Subcutaneous adipose tissue (tissue), 4 donors: ENCODE measurements around the gene RANBP9. TPM values are rescaled to one million over a fixed set of nuclear protein-coding genes. Genes with fewer than 3 reads are reported as not detected.

Source experiments
- CTCF ChIP-seq: fragments of 450-650 bp; IDR thresholded peaks from one replicate; pipeline ENCODE4 v1.5.1; 2016; ENCODE audit warnings: low read depth, mild to moderate bottlenecking, control low read depth, antibody characterized with exemption, moderate library complexity
- total RNA-seq, 4 donors: library from RNA; depleted of rRNA; stranded (reverse); fragments of >200 nt; gene quantifications; one replicate each; pipeline ENCODE4 v1.1.0, GENCODE V29; 2016

RANBP9 gene
- total RNA-seq, 4 donors from 2014 or later = 35.2 to 63.3 (median 52.1) TPM

GRCh38 chr6:13589801-13590200 lies 121.8 kb downstream of the RANBP9 start:
- TF ChIP-seq CTCF = no peak

- no peak for TF ChIP-seq CTCF
Observed at GRCh38 chr6:13586603-13587542, 124.8 kb downstream of the RANBP9 start.

GRCh38 chr6:13581700-13582229 lies 129.9 kb downstream of the RANBP9 start:
- no peak for TF ChIP-seq CTCF

- no peak for TF ChIP-seq CTCF
Observed at GRCh38 chr6:13579911-13580310, 131.7 kb downstream of the RANBP9 start.

- TF ChIP-seq CTCF = no peak
Observed at GRCh38 chr6:13577926-13578325, 133.7 kb downstream of the RANBP9 start.

- no peak for TF ChIP-seq CTCF
Observed at GRCh38 chr6:13576017-13576416, 135.6 kb downstream of the RANBP9 start.

- no peak for TF ChIP-seq CTCF
Observed at GRCh38 chr6:13575377-13575775, 136.3 kb downstream of the RANBP9 start.
